GM19468 (cell line): Measurements from ENCODE around the gene RNF182.
"Not testable (repeated sequence)": the region's sequence is repeated elsewhere in the genome, so short reads cannot be mapped to it uniquely, and the experiment has no call there.

Experiments used
- ATAC-seq: cut with Tn5 transposase; IDR thresholded peaks from one replicate; pipeline ENCODE4 v1.9.1; 2021; ENCODE audit warnings: mild to moderate bottlenecking, moderate library complexity, moderate number of reproducible peaks; ENCODE audit not compliant: unreplicated experiment; ENCODE audit errors: extremely low read depth

Gene RNF182, protein sequence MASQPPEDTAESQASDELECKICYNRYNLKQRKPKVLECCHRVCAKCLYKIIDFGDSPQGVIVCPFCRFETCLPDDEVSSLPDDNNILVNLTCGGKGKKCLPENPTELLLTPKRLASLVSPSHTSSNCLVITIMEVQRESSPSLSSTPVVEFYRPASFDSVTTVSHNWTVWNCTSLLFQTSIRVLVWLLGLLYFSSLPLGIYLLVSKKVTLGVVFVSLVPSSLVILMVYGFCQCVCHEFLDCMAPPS

DNA sequence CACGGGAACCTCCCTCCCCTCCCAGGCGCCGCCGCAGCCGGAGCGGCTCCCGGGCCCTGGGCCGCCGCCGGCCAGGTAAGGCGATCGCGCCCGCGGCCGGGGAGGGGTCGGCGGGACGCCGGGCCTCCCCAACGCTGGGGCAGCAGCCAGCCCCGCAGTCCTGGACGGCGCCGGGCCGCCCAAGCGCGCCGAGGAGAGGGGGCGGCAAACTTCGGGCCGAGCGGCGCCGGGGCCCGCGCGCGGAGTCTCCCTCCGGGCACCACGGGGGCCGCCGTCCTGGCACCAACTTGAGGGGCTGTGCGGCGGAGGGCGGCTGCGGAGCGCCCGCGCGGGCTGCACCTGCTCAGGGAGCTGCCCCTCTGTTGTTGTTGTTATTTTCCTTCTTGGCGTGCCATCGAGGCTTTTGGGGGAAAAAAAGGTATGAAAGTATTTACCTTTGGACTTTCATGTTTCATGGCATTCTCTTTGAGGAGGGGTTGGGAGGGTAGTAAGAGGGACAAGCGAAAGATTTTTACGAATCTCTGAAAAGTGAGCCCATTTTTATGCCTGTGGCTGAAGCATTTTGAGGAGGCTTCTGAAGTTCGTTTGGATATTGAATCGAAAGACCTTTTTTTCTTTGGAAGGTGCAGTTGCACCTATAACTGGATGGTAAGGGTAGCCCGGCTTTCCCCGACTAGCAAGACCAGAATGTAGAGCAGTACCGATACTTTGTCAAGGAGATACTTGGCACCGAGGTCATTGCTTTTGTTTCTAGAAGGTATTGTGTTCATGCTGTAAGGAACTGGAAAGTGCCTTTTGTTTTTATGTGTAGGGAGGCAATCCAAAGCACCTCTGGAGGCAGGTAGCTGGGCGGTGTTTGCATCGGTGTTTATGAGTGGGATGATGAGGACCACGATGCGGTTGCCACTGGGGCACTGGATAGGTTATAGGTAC is at the start of gene RNF182:
Gene RNF182 (plus strand): TSS at position 4 of the 933 bp plus-strand sequence. CDS start 52,168 bp downstream, outside the sequence.
- ATAC-seq = no peak

DNA sequence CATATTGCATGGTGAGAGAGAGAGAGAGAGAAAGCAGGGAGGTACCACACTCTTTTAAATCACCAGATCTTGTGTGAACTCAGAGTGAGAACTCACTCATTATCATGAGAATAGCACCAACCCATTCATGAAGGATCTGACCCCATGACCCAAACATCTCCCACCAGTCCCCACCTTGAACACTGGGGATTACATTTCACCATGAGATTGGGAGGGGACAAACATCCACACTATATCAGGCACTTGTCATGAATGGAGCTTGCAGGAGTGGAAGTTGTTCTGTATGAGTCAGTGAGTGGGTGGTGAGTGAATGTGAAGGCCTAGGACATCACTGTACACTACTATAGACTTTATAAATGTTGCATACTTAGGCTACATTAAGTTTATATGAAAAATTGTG is 47.7 kb upstream of the RNF182 start:
- ATAC-seq = no peak

DNA sequence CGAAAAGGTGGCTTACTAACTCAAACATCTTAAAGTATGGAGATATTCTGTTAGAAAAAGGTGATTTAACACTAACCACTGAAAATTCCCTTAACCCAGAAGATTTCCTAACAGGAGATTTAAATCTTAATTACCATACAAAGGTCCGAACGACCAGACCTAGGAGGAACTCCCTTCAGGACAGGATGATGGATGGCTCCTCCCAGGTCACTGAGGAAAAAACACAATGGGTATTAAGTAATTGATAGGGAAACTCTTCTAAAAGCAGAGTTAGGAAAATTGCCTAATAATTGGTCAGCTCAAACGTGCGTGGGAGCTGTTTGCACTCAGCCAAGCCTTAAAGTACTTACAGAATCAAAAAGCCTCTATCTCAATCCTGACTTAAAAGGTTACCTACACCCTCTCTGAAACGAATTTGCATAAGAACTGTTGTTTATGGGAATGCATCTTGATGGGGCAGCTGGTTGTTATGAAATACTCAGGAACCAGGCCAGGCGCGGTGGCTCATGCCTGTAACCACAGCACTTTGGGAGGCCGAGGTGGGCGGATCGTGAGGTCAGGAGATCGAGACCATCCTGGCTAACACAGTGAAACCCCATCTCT is 44.6 kb upstream of the RNF182 start:
- not testable (repeated sequence) for ATAC-seq

DNA sequence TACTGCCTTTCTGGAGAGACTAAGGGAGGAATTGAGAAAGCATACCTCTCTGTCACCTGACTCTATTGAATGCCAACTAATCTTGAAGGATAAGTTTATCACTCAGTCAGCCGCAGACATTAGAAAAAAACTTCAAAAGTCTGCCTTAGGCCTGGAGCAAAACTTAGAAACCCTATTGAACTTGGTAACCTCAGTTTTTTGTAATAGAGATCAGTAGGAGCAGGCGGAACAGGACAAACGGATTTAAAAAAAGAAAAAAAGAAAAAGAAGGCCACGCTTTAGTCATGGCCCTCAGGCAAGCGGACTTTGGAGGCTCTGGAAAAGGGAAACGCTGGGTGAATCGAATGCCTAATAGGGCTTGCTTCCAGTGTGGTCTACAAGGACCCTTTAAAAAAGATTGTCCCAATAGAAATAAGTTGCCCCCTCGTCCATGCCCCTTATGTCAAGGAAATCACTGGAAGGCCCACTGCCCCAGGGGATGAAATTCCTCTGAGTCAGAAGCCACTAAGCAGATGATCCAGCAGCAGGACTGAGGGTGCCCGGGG is 43.1 kb upstream of the RNF182 start:
- no peak for ATAC-seq

DNA sequence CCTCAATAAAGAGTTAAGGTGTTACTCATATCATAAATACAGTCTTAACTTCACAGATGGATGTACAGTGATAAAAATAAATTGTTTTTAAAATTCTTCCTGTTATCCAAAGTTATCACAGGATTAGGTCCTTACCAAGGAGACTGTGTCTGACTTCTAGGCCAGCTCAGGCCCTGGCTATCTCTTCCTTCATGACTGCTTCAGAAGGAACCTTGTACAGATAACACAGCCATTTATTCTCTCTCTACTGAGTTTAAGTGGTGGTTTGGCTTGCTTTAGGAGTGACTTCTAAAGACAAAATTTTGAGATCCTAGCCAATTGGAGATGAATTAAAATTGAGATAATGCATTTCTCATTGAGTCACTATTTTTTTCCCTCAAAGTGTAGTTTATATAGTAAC is 40.8 kb upstream of the RNF182 start:
- ATAC-seq = no peak

DNA sequence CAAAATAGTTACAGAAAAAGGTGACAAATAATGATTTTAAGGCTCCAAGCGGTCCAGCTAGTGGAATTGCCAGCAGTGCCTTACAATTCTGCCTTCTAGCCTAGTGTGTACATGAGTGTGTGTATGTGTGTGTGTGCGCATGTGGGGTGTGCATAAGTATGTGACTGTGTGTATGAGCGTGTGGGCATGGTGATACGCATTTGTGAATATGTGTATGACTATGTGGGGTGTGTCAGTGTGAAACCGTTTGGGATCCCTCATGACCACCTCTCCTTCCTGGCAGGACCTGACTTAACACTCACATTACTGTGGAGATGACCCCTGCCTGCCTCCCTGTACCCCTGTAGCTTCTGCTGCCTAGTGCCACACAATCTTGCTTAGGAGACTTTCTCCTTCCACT is 40.4 kb upstream of the RNF182 start:
- ATAC-seq = no peak

DNA sequence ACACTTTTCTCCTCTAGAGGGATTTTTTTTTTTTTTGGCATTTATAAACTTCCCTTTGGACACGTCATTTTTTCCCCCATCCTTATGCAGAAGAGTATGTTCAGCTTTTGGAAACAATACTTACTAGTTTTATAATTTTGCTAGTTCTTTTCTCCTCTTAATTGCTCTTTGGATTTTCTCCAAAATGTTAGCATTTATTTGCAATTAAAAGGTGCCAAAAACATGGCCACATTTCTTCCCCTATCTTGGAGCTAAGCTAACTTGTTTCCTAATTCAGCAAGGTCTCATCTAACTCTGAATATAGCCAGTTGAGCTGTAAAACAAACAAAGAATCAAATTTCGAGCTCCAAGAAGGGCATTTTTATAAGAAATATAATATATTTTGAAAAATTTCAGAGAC is 39.2 kb upstream of the RNF182 start:
- ATAC-seq = no peak

DNA sequence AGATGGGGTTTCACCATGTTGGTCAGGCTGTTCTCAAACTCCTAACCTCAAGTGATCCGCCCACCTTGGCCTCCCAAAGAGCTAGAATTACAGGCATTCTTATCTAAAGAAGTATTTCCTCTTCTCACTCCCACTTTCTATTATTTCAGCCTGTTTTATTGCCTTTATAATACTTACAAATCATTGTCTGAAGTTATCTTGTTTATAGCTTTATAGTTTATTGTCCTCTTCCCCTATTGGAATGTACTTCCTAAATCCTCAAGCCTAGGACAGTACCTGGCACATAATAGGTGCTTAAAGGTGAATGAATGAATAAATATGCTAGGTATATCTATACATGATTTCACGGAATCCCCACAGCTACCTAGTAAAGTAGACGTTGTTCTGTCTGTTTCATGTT is 37.8 kb upstream of the RNF182 start:
- no peak for ATAC-seq

DNA sequence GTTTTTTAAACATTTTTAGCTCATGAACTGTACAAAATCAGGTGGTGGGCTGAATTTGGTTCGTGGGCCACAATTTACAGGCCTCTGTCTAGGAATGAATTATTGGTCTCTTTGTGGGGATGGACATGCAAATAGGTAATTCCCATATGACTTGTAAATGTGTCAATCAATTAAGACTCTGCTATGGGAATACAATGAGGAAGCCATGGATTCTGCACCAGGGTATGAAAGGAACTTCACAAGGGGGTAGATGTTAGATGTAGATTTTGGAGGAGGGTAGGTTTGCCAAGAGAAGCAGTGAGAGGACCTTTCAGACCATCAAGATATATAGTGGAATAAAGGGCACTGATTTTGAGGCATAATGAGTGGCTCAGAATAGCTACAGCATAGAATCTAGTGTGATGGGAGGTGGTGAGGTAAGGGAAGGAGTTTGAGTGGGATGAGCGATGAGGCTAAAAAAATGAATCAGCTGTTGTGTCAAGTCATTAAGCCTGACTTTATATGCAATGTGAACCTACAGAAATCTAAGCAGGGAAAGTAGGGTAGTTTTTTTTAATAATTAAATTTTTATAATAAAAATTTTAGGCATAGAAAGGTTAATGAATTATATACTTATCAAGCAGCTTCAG is 32.6 kb upstream of the RNF182 start:
- no peak for ATAC-seq

DNA sequence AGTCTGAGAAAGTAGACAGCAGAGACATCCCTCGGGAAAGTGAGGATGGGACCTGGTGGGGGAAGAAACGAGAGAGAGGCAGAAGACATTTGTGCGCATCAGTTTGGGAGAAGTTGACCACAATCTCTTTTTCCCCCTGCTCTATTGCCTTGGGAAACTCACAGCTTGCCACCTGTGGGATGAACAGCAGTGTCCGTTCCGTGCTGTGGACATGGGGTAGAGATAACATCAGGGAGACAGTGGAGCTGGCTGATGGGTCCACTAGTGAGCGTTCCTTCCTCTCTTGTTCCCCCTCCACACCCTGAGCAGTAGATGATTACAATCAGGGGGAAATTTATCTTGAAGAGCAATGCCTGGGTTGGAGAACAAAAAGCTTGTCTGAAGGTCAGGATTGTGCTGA is 21.8 kb upstream of the RNF182 start:
- ATAC-seq = no peak

DNA sequence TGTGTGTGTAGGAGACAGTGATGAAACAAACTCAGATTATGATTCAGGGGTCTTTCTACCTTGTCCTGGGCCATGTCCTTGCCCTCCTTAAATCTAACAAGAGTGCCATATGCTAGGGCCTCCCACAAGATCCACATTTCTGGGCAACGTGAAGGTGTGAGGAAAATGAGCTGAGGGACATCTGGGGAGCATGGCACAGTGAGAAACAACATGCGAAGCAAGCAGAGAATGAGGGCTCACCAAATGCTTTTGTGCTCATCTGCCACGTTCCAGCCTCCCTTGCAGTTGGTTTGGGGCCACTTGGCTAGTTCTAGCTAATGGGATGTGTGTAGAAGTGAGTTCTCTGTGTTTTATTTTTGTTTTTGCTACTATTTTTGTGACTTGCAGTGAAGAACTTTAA is 21.4 kb upstream of the RNF182 start:
- no peak for ATAC-seq

DNA sequence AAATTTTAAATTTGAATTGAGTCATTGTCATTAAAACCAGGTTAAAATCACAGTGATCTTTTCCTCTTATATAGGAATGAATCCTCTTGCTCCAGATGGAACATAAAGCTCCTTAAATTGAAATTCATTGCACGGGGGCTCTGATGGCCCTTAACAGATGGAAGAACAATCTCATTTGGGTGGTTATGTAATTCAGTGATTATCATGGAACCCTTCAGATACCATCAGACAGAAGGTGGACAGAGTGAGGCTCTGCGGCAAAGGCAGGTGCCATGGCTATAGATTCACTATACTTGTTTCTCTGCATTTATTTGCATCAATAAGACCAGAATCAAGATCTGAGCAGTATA is 17.8 kb upstream of the RNF182 start:
- no peak for ATAC-seq

DNA sequence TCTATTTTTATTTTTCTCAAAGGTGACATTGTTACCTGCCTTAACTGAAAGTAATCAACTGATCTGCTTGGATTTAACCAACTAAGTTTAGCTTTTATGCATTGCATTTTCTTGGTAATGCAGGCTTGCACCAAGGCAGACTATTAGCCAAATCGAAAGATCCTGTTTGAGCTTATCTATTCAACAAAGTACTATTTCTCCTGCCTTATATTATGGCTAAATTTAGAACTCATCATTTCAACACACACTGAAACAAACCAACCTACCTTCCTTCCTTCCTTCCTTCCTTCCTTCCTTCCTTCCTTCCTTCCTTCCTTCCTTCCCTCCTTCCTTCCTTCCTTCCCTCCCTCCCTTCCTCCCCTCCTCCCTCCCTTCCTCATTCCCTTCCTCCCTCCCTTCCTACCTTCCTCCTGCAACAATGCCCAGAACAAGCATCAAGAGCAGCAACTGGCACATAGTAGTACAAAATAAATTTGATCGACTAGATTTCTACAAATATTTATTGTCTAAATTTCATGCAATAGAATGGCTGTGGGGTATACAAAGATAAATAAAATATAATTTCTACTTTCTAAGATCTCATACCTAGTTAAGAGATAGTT is 17.0 kb upstream of the RNF182 start:
- ATAC-seq = no peak

DNA sequence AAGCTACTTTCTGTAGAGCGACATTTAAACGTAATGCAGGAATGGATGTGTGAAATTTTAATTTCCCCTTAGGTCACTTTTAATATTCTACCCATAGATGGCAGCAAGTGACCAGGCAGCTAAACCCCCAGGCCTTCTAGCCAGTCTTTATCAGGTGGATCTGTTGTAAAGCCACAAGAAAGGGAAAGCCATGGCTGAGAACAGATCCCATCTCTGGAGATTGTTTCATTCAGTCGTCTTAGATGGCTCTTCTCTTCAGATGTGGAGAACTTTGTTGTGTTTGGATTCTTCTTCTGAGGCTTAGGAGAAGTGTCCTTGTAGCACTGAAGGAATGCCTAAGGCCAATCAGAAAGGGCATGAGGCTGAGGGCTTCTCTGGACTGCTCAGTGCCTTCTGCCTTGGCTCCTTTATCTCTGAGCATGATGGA is 15.8 kb upstream of the RNF182 start:
- ATAC-seq = no peak

DNA sequence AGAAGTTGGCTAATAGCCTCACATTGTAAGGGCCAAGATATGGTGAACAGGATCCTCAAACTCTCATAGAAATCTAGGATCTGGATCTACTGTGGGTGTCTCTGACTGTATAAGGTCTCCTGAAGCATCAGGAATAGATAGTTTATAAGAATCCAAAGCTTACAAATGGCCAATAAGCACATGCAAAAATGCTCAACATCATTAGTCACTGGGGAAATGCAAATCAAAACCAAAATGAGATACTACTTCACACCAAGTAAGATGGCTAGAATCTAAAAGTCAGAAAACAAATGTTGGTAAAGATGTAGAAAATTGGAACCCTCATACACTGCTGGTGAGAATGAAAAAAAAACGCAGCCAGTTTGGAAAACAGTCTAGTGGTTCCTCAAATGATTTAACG is 14.3 kb upstream of the RNF182 start:
- ATAC-seq = no peak

DNA sequence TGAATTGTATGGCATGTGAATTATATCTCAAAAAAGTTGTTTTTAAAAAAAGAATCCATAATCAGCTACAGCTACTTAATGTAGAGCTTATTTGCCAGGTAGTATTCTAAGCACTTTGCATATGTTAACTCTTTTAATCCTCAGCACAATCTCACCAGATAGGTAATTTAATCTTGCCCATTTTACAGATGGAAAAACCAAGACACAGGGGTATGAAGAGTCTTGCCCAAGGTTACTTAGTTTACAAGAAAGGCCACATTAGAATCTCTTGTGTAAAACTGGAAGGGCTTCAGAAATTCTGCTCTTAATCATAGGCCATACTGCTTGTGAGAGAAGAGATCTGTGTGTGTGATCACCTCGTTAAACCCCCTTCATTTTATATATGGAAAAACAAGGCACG is 13.4 kb upstream of the RNF182 start:
- ATAC-seq = no peak

DNA sequence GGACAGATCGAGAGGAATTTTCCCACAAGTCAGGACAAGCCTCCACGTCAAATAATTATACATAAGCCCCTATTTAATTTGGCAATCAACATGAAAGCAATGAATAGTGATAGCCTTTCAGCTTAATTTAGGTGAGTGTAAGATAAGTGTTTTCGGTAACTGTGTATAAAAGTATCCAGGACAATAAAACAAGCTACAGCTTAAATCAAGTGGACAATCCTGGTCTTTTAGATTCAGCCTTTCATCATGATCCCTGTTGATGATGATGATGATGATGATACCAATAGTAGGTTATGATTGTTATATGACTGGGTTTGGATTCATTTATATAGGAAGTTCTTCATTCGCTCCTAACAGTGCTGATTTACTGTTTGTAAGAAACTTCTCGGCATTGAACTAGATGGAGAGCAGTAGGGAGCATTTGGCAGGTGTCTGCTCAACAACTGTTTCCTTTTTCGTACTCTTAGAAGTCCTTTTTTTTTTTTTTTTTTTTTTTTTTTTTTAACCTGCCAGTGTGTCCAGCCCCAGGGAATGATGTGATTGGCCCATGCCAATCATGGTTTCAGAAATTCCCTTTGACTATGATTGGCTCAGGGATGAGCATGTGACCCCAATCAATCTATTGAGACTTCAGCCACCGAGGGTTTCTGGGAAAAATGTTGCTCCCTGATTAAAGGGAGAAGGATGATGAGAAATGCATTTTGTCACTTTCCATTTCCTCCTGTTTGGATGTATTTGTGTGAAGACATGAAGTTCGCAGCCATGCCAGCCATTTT is 11.3 kb upstream of the RNF182 start:
- ATAC-seq = no peak

DNA sequence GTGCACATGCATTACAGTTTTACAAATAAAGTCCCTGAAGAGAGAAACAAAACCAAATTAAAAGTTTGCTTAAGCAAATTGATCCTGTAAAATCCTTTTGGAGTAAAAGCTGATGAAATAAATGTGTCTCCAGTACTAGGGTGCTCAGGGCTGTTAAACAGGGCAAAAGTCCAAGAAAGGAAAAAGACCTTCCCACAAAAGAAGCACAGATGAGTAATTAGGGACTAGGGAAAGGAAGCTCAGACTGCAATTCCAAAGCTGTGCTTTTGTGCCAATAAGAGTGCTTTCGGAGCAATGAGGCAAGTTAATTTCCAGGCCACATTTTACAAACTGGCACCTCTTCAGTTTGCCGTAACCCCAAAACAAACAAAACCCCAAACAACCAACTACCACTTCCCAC is 10.4 kb upstream of the RNF182 start:
- no peak for ATAC-seq

DNA sequence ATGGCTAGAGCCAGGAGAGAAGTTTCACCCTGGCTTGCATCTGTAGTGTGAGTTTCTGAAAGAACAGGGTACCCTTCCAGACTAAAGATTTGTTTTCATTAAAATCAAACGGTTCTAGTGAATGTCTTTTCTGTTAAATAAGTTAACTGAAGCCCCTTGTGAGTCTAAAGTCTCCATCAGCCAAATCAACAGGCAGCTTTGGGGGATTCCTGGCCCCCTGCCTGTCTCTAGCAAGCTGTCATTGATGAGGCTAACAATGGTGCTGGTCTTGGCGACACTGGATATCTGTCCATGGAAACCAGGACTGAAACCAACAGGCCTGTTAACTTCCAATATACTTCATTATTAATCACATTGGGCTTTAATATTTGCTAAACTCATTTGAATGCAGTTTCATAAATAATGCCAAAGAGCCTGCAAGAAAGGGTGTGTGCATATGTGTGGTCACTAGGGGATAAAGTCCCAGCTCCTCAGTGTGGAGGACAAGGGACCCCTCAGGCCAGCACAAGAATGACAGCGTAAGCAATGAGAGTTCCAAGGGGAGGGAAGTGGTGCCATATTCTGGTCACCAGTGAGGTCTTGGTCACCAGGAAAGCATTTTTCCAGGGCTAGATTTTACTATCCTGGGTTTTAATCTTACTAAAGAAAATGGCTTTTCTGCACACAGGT is 9.1 kb upstream of the RNF182 start:
- ATAC-seq = no peak
